ENCODE data around the gene GNG5.

The GNG5 gene

DNA sequence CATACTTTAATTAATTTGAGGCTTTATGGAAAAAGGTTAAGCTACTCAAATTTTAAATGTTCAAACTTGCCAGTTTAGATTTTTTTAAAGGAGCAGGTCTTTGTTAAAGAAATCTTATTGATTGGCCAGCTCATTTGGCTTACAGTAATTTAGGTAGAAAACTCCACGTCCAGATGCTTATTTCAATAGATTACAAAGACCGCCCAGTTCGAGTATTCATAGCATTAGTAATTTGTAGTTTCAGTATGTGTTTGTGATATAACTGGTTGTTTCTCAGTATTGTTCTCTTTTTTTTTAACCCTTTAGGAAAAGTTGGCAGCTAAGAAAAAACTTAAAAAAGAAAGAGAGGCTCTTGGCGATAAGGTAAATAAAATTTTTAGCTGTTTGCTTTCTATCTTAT is 25.7 kb downstream of the GNG5 start:
- Histone ChIP-seq H3K4me2 (ENCODE audit: insufficient read depth, low read length) (peak overlapping the region; percentile 99), H3K36me3 (ENCODE audit: insufficient read depth, low read length) (peaks cover 44% of the 10 kb centered on the region), H2AFZ (ENCODE audit: low read depth, low read length) (no peak overlapping the region), H3K4me3 (ENCODE audit: low read depth in 1 of 2, low read length in 2 of 2) (peak overlapping the region; percentile 93 to 96; a peak in 3 of 4 replicates), H4K20me1 (ENCODE audit: insufficient read depth, low read length) (peaks cover 13% of the 10 kb centered on the region; the same call in 1 of the 2 replicates), H3K79me2 (ENCODE audit: insufficient read depth, low read length) (peaks cover 66% of the 10 kb centered on the region), H3K27me3 (ENCODE audit: insufficient read depth, low read length, poor library complexity) (no peaks in the 10 kb centered on the region), H3K9me3 (ENCODE audit: insufficient read depth, low read length, severe bottlenecking) (peaks cover 9% of the 10 kb centered on the region), H3K9ac (ENCODE audit: low read depth, low read length) (peak overlapping the region; percentile 74), H3K4me1 (ENCODE audit: insufficient read depth, low read length) (peaks cover 29% of the 10 kb centered on the region), H3K27ac (ENCODE audit: low read length) (no peak overlapping the region)
- ATAC-seq (ENCODE audit: insufficient read depth, low read depth) (no peak), DNase-seq (no peak)
- no peak for TF ChIP-seq EZH2 (IDR thresholded peaks at IDR 0.05; ENCODE audit: borderline replicate concordance, low read depth, low read length, severe bottlenecking)
- no peak for TF ChIP-seq CTCF (IDR thresholded peaks at IDR 0.05; ENCODE audit: borderline replicate concordance, extremely low read depth, low read length, poor library complexity, severe bottlenecking)

GRCh38 chr1:84479998-84480397 is 26.4 kb downstream of the GNG5 start:
- Histone ChIP-seq H3K4me3 (ENCODE audit: low read depth in 1 of 2, low read length in 2 of 2) (peak overlapping the region; percentile 93 to 96), H3K36me3 (ENCODE audit: insufficient read depth, low read length) (peaks cover 38% of the 10 kb centered on the region), H4K20me1 (ENCODE audit: insufficient read depth, low read length) (peaks cover 13% of the 10 kb centered on the region; the same call in 1 of the 2 replicates), H3K27ac (ENCODE audit: low read length) (peak overlapping the region; percentile 85), H3K27me3 (ENCODE audit: insufficient read depth, low read length, poor library complexity) (no peaks in the 10 kb centered on the region), H3K4me2 (ENCODE audit: insufficient read depth, low read length) (peak overlapping the region; percentile 99), H3K9ac (ENCODE audit: low read depth, low read length) (peak overlapping the region; percentile 74), H3K79me2 (ENCODE audit: insufficient read depth, low read length) (peaks cover 60% of the 10 kb centered on the region), H2AFZ (ENCODE audit: low read depth, low read length) (peak overlapping the region; percentile 99), H3K4me1 (ENCODE audit: insufficient read depth, low read length) (peaks cover 29% of the 10 kb centered on the region), H3K9me3 (ENCODE audit: insufficient read depth, low read length, severe bottlenecking) (peaks cover 9% of the 10 kb centered on the region)
- ATAC-seq (ENCODE audit: insufficient read depth, low read depth) (no peak), DNase-seq (no peak)
- TF ChIP-seq EZH2 (IDR thresholded peaks at IDR 0.05; ENCODE audit: borderline replicate concordance, low read depth, low read length, severe bottlenecking) (no peak), CTCF (IDR thresholded peaks at IDR 0.05; ENCODE audit: borderline replicate concordance, extremely low read depth, low read length, poor library complexity, severe bottlenecking) (no peak)

DNA sequence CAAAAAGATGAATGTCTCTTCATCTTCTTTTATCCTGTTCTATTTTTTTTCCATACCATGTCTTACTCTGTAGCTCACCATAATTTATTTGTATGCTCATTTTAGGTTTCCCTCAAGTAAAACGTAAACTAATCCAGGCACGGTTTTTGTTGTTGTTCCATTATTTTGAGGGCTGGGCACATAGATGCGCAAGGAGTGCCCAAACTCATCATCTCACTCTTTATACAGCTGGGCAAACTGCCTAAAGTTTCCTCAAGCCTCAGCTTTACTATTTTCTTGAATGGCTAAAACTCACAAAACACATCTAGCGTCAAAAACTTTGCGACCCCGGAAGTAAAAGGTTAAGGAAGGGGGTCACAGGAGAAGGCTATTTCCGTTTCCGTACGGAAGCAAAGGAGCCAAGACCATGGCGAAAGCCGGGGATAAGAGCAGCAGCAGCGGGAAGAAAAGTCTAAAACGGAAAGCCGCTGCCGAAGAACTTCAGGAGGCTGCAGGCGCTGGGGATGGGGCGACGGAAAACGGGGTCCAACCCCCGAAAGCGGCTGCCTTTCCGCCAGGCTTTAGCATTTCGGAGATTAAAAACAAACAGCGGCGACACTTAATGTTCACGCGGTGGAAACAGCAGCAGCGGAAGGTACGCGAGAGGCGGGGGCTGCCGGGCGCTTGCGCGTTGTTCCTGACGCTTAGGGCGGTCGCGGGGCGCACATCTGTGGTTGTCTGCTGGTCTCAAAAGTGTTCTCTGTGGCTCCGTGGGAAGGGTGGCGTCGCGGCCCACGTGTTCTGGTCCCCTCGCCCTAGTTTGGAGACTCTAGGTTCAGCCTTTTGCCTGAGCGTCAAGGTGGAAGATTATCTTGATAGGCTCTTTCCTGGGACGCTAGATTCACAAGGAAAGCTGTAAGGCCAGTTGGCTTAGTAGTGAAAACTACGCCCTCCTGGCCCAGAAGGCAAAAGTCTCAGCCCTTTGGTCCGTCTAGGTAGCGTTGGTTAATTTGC is 27.2 kb downstream of the GNG5 start, which contains the start of gene RPF1:
RPF1 (plus strand) TSS at position 391 of the 993 bp plus-strand sequence; CDS start at position 407, 16 bp downstream.
- peaks cover 31% of the 10 kb centered on the region for H3K36me3 ChIP-seq (ENCODE audit: insufficient read depth, low read length)
- H3K4me1 ChIP-seq (ENCODE audit: insufficient read depth, low read length) = peaks cover 29% of the 10 kb centered on the region
- peak within 1 kb of the TSS; percentile 93 to 96 for H3K4me3 ChIP-seq (ENCODE audit: low read depth in 1 of 2, low read length in 2 of 2)
- H3K27ac ChIP-seq (ENCODE audit: low read length) = peak within 1 kb of the TSS; percentile 85
- no peak for TF ChIP-seq CTCF (IDR thresholded peaks at IDR 0.05; ENCODE audit: borderline replicate concordance, extremely low read depth, low read length, poor library complexity, severe bottlenecking)
- TF ChIP-seq EZH2 (IDR thresholded peaks at IDR 0.05; ENCODE audit: borderline replicate concordance, low read depth, low read length, severe bottlenecking) = no peak
- peaks cover 13% of the 10 kb centered on the region; the same call in 1 of the 2 replicates for H4K20me1 ChIP-seq (ENCODE audit: insufficient read depth, low read length)
- peak; percentile 81 for DNase-seq
- no peaks in the 10 kb centered on the region for H3K27me3 ChIP-seq (ENCODE audit: insufficient read depth, low read length, poor library complexity)
- peak within 1 kb of the TSS; percentile 99 for H3K4me2 ChIP-seq (ENCODE audit: insufficient read depth, low read length)
- H3K79me2 ChIP-seq (ENCODE audit: insufficient read depth, low read length) = peaks cover 53% of the 10 kb centered on the region
- H3K9ac ChIP-seq (ENCODE audit: low read depth, low read length) = peak within 1 kb of the TSS; percentile 74
- peaks cover 9% of the 10 kb centered on the region for H3K9me3 ChIP-seq (ENCODE audit: insufficient read depth, low read length, severe bottlenecking)
- H2AFZ ChIP-seq (ENCODE audit: low read depth, low read length) = peak within 1 kb of the TSS; percentile 99
- peak; percentile 96 for ATAC-seq (ENCODE audit: insufficient read depth, low read depth)

Measured in DND-41 (cell line).